Dermis lymphatic vessel endothelial cell (primary cell): Measurements from ENCODE around the gene TMCC3. TPM values are rescaled to one million over a fixed set of nuclear protein-coding genes. Genes with fewer than 3 reads are reported as not detected.

Source experiments
- total RNA-seq: library from RNA; depleted of rRNA; stranded (reverse); fragments of >200 nt; gene quantifications from 2 replicates; pipeline ENCODE4 v1.2.1, GENCODE V29; 2014

TMCC3 gene, protein sequence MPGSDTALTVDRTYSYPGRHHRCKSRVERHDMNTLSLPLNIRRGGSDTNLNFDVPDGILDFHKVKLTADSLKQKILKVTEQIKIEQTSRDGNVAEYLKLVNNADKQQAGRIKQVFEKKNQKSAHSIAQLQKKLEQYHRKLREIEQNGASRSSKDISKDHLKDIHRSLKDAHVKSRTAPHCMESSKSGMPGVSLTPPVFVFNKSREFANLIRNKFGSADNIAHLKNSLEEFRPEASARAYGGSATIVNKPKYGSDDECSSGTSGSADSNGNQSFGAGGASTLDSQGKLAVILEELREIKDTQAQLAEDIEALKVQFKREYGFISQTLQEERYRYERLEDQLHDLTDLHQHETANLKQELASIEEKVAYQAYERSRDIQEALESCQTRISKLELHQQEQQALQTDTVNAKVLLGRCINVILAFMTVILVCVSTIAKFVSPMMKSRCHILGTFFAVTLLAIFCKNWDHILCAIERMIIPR
- 1.3 and 4.6 TPM in 2 replicates for total RNA-seq

DNA sequence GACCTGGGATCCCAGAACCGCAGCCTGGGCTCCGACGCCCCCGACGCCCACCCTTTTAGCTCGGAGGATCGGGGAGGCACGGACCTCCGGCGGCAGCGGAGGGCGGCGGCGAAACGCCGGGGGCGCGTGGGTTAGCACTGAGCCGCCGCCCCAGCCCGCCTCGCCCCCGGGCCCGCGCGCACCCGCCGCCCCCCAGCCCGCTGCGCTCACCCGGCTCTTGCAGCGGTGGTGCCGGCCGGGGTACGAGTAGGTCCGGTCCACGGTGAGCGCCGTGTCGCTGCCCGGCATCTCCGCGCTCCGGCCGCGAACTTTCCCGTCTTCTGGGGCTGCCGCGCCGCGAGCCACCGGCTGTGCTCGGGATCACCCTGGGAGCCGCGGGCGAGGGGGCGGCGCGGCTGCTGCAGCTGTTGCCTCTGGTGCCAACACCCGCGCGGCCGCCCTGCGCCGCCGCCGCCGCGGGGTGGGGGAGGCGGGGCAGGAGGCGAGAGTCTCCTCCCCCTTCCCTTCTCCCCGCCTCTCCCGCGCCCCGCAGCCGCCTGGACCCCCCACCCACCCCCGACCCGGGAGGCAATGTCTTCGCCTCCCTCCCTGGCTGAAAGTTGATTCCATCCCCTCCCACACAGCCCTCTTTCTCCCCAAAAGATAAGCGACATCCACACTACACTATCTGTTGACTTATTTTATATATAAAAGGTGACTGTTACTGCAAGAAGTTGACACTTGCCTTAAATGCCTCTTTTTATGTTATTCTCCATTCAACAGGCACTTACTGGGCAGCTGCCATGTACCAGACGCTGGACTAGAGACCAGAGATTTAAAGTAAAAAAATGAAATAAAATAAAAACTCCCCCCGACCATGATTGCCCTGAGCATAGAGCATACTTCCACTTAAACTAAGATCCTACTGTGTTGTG, at the start of gene TMCC3:
Gene TMCC3, minus strand, starts transcription at position 415 of the 914 bp plus-strand sequence. Its CDS starts 127 bp downstream, at position 288.

Other genes starting within 250 kb of the TMCC3 start
- gene CEP83, start 190.7 kb downstream of the TMCC3 start, total RNA-seq, result 2.5 and 7.4 TPM in 2 replicates